Measurements from ENCODE around the gene ATP6V0D1. TPM values are rescaled to one million over a fixed set of nuclear protein-coding genes. Genes with fewer than 3 reads are reported as not detected.
"Not testable (repeated sequence)": the region's sequence is repeated elsewhere in the genome, so short reads cannot be mapped to it uniquely, and the experiment has no call there.

The ATP6V0D1 gene
- total RNA-seq, 1 donor from 2014 or later: 31.8 TPM

DNA sequence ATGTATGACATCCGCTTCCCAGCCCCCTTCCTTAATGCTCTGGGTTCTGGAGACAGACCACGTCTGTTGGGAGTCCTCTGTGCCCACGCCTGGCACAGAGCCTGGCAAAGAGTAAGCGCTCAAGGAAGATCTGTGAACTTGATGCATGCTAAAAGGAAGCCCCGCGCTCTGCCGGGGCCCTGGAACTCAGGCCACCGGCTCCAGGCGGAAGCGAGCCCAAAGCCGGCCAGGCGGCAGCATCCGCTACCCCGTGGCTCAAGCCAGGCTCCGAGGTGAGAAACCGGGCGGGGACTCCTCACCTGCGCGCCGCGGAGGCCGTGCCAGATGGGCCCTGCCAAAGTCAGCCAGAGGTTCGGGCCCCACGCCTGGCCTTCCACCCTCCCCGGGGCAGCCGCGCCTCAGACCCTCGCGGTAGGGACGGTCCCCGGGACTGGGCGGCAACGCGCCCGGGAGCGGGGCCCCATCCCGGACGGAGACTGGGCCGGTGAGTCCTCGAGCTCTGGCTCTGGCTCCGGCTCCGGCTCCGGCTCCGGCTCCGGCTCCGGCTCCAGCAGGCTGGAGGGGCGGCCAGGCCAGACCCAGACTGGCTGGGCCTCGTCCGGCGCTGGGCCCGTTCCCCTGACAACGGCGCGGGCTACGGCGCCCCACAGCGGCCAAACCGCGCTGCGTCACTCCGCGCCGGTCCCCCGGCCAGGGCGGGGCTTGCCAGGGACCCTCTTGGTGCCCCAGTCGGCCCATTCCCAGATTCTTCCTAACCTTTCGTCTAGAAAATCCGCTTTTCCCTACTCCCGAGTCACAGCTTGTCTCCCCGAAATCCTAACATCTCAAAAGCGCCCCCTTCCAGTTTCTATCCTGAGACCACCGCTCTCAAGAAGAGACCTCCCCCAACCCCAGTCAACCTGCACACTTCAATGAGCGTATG is 64.8 kb downstream of the ATP6V0D1 start, which contains the start of gene ZDHHC1:
Gene ZDHHC1, minus strand, starts transcription at position 606 of the 922 bp plus-strand sequence. CDS start 8,702 bp downstream, outside the sequence.
- Mint-ChIP-seq H3K4me1 (peaks cover 10% of the 10 kb centered on the region), H3K27ac (peak within 1 kb of the TSS; percentile 12), H3K27me3 (peaks cover 36% of the 10 kb centered on the region), H3K4me3 (peak within 1 kb of the TSS; percentile 76), H3K36me3 (ENCODE audit: low read depth) (no peaks in the 10 kb centered on the region), H3K9me3 (no peaks in the 10 kb centered on the region)
- DNase-seq: peak; percentile 87
- intact Hi-C loops (cut with micrococcal nuclease): loop anchor here (5.0 kb wide), 1 partner anchor 154 kb away; no protein-coding TSS in a partner anchor

DNA sequence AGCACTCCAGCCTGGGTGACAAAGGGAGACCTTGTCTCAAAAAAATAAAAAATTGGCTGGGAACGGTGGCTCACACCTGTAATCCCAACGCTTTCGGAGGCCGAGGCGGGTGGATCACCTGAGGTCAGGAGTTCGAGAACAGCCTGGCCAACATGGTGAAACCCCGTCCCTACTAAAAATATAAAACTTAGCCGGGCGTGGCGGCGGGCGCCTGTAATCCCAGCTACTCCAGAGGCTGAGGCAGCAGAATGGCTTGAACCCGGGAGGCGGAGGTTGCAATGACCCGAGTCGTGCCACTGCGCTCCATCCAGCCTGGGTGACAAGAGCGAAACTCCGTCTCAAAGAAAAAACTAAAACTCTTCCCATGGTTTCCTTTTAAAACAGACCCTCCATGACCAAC is 65.5 kb downstream of the ATP6V0D1 start:
- H3K4me1 Mint-ChIP-seq: peaks cover 10% of the 10 kb centered on the region
- H3K27ac Mint-ChIP-seq: peak overlapping the region; percentile 12
- not testable (repeated sequence) for DNase-seq; H3K9me3 Mint-ChIP-seq; H3K36me3 Mint-ChIP-seq (ENCODE audit: low read depth)
- peaks cover 36% of the 10 kb centered on the region for H3K27me3 Mint-ChIP-seq
- intact Hi-C loops (cut with micrococcal nuclease): loop anchor here (5.0 kb wide), 1 partner anchor 153 kb away; no protein-coding TSS in a partner anchor
- peak overlapping the region; percentile 60 for H3K4me3 Mint-ChIP-seq

DNA sequence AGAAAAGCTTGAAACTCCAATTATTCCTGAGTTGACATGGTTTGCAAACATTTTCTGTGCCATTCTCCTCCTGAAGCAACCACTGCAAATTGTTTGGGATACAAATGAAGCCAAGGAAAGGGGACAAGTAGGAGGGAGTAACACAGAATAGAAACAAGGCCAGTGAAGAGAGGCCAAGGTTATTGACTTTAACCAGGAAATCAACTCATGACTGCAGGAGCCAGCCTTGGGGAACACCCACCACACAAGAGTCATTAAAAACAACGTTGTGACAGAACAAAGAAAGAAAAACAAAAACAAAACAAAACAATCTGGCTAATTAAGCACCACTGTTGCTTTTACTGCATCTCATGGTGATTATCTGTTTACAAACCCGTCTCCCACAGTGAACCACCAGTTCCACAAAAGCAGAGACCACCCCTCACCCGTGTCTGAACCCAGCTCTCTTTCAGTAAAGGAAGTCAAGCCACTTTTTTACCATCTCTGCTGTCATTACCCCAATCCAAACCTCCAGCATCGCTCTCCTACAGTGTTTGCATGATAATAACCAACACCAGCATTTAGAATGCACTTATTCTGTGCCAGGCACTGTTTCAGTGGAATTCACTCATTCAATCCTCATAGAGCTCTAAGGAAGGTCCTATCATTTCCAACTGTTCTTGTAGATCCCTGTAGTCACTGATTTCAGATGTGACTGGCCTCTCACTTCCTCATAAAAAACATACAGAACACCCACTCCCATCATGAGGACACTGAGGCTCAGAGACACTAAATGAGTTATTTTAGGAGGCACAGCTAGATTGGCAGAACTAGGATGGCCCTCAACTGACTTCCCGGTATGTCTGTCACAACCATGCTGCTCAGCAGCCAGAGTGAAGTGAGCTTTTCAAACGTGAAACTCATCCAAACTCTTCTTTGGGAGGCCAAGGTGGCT is 66.7 kb downstream of the ATP6V0D1 start:
- H3K4me3 Mint-ChIP-seq: no peak overlapping the region
- no peak overlapping the region for H3K27ac Mint-ChIP-seq
- DNase-seq: no peak
- intact Hi-C loops (cut with micrococcal nuclease): no loop called here
- no peaks in the 10 kb centered on the region for H3K36me3 Mint-ChIP-seq (ENCODE audit: low read depth)
- H3K27me3 Mint-ChIP-seq: peaks cover 31% of the 10 kb centered on the region
- H3K4me1 Mint-ChIP-seq: peaks cover 10% of the 10 kb centered on the region
- H3K9me3 Mint-ChIP-seq: no peaks in the 10 kb centered on the region

DNA sequence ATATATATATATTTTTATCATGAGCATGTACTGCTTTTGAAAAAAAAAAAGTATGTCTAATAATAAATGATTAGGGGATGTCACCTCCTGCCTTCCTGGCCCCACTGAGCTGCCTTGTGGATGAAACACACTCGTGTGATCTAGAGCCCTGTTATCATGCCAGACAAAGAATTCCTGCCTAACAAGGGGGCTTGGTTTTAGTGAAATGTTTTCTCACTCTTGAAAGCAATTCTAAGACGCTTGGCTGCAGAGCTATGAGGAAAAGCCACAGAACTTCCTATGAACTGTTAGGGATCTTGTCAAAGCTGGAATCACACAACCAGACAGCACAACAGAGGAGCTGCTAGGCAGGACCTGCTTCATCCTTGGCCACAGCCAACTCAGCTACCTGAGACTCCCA is 68.7 kb downstream of the ATP6V0D1 start:
- Mint-ChIP-seq H3K27ac (no peak overlapping the region), H3K4me1 (peaks cover 10% of the 10 kb centered on the region), H3K4me3 (no peak overlapping the region), H3K9me3 (no peaks in the 10 kb centered on the region), H3K36me3 (ENCODE audit: low read depth) (no peaks in the 10 kb centered on the region), H3K27me3 (peaks cover 22% of the 10 kb centered on the region)
- no peak for DNase-seq
- intact Hi-C loops (cut with micrococcal nuclease): no loop called here

DNA sequence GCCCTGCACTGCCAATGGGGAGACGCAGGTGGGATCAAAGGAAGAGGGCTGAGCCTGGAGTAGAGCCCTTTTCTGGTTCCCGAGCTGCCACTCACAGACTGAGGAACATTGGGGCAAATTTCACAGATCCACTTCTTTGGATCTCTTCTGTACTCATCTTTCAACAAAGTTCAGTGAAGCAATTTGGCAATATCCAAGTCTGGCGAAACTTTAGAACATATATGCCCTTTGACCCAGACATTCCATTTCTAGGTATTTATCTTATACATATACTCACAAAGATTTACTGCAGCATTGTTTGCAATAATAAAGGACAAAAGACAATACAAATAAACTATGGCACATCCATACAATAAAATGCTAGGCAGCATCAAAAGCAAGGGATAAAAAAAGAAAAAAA is 69.6 kb downstream of the ATP6V0D1 start:
- Mint-ChIP-seq H3K4me1 (peaks cover 6% of the 10 kb centered on the region), H3K36me3 (ENCODE audit: low read depth) (no peaks in the 10 kb centered on the region), H3K27me3 (peaks cover 15% of the 10 kb centered on the region), H3K9me3 (no peaks in the 10 kb centered on the region), H3K4me3 (no peak overlapping the region), H3K27ac (no peak overlapping the region)
- DNase-seq: no peak
- intact Hi-C loops (cut with micrococcal nuclease): no loop called here

DNA sequence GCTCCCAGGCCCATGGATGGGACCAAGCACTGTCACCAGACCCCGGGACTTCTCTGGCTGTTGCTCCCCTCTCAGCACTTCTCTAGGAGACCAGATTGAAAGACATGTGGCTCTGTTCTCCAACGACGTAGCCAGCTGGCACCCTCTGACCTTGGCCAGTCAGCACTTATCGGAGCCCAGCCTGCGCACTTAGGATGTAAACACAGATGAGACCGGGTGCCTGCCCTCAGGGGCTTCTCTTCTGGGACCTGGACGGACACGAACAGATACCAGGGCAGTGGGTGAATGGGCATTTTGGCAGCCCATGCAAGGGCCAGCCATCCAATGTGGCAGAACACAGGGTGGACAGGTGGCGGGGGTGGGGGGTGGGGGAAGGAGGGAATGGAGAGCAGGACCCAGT is 71.3 kb downstream of the ATP6V0D1 start:
- peaks cover 2% of the 10 kb centered on the region for H3K4me1 Mint-ChIP-seq
- no peak for DNase-seq
- H3K27ac Mint-ChIP-seq: no peak overlapping the region
- intact Hi-C loops (cut with micrococcal nuclease): no loop called here
- H3K4me3 Mint-ChIP-seq: no peak overlapping the region
- no peaks in the 10 kb centered on the region for H3K36me3 Mint-ChIP-seq (ENCODE audit: low read depth)
- no peaks in the 10 kb centered on the region for H3K9me3 Mint-ChIP-seq
- H3K27me3 Mint-ChIP-seq: peaks cover 11% of the 10 kb centered on the region

DNA sequence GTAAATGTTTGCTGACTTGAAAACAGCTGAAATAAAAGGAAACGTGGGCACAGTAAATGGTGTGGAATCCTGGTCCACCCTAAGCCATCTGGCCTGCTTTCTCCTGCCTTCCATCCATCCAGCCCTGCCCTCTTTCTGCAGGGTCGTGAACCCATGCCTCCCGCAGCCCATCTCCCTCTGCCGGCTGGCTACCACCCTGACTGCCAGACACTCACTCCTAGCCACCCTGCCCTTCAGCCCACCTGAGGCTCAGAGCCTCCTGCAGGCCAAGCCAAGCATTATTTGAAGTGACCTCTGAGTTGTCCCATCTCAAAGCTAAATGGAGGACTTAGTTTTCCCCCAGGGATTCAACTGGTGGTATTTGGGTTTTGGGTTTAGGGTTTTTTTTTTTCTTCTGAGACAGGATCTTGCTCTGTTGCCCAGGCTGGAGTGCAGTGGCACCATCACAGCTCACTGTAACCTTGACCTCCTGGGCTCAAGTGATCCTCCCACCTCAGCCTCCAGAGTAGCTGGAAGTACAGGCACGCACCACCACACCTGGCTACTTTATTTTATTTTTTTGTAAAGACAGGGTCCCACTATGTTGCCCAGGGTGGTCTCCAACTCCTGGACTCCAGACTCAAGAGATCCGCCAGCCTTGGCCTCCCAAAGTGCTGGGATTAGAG is 73.0 kb downstream of the ATP6V0D1 start:
- intact Hi-C loops (cut with micrococcal nuclease): no loop called here
- no peak overlapping the region for H3K27ac Mint-ChIP-seq
- no peak for DNase-seq
- H3K4me3 Mint-ChIP-seq: no peak overlapping the region
- H3K36me3 Mint-ChIP-seq (ENCODE audit: low read depth): no peaks in the 10 kb centered on the region
- H3K4me1 Mint-ChIP-seq: no peaks in the 10 kb centered on the region
- peaks cover 3% of the 10 kb centered on the region for H3K27me3 Mint-ChIP-seq
- H3K9me3 Mint-ChIP-seq: no peaks in the 10 kb centered on the region

DNA sequence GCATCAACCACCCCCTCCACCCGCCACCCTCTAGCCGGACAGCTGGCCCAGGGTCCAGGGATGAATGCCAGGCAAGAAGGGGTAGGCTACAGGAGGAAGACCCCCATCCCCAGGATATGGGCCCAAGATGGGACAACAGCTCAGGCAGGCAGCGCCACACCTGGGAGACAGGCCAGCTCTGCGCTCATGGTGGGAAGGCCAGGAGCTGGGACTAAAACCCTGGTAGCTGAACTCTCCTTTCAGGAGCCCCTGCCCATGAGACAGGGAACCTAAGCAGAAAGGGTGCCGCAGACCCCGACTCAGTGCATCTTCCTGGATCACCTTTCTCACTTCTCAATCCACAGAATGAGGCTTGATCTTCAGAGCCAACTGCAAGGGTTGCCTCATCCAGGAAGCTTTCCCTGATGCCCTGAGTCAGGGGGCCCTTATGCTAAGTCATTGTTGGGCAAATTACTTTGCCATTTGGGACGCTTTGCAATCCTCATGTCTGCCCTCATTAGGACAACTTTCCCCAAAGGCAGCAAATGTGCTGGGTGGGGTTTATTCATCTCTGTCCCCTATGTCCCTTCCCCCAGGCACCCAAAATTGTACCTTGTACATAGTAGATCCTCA is 73.7 kb downstream of the ATP6V0D1 start:
- Mint-ChIP-seq H3K4me3 (no peak overlapping the region), H3K36me3 (ENCODE audit: low read depth) (no peaks in the 10 kb centered on the region), H3K4me1 (no peaks in the 10 kb centered on the region), H3K27me3 (peaks cover 3% of the 10 kb centered on the region), H3K9me3 (no peaks in the 10 kb centered on the region), H3K27ac (no peak overlapping the region)
- intact Hi-C loops (cut with micrococcal nuclease): no loop called here
- no peak for DNase-seq

DNA sequence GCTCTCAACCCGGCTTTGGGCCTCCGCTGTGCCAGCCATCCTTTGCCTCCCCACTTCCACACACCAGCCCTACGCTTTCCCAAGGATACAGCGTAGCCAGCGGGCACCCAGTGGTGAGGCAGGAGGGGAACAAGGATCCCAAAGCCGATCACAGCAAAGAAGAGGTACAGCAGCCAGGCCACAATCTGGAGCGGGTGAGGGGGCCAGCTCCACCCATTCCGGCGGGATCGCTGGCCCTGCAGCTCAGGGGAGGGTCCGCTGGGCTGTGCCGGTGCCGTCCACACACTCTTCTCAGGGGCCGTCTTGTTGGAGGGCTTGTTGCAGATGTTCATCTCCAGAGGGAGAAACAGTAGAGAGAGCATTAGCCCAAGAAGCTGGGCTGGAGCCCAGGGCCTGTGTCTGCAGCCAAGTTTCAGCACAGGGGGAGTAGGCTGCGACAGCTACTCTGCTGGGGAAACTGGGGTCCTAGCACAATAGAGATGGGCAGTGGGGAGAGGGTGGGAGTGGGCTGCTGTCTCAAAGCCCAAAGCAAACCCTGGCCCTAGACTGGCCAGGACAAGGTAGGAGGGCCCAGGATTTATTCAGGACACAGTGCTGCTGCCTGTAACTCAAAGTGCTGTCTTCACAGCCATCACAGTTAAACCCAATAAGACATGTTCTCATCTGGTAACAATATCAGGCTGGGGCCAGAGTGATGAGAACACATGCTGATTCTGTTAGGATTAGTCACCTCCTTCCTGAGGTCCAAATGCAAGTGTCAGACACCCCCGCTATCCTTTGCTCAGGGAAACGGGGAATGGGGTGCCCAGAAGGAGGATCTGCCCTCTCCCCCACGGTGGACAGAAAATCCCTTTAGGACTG is 74.6 kb downstream of the ATP6V0D1 start:
- Mint-ChIP-seq H3K4me1 (no peaks in the 10 kb centered on the region), H3K27me3 (peaks cover 5% of the 10 kb centered on the region), H3K36me3 (ENCODE audit: low read depth) (no peaks in the 10 kb centered on the region), H3K27ac (no peak overlapping the region), H3K9me3 (no peaks in the 10 kb centered on the region), H3K4me3 (no peak overlapping the region)
- intact Hi-C loops (cut with micrococcal nuclease): no loop called here
- DNase-seq: no peak

DNA sequence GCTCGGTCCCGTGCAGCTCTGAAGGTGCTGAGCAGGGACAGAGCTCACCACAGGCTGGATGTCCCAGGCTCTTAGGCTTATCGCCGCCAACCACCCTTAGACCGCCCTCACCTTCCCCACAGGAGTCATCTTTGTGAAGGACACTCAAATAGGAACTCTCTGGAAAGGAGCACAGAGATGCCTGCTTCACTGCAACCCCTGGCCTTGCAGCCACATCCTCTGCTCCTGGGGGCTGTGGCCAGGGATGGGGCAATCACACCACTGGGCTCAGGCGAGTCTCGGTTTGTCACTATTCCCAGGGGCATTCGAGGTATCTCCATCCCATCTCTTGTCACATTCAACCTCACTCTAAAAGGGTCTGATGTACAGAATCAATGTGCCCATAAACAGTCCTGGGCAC is 75.6 kb downstream of the ATP6V0D1 start:
- Mint-ChIP-seq H3K4me3 (no peak overlapping the region), H3K9me3 (no peaks in the 10 kb centered on the region), H3K36me3 (ENCODE audit: low read depth) (no peaks in the 10 kb centered on the region), H3K27ac (no peak overlapping the region), H3K27me3 (peaks cover 7% of the 10 kb centered on the region), H3K4me1 (no peaks in the 10 kb centered on the region)
- DNase-seq: no peak
- intact Hi-C loops (cut with micrococcal nuclease): no loop called here

DNA sequence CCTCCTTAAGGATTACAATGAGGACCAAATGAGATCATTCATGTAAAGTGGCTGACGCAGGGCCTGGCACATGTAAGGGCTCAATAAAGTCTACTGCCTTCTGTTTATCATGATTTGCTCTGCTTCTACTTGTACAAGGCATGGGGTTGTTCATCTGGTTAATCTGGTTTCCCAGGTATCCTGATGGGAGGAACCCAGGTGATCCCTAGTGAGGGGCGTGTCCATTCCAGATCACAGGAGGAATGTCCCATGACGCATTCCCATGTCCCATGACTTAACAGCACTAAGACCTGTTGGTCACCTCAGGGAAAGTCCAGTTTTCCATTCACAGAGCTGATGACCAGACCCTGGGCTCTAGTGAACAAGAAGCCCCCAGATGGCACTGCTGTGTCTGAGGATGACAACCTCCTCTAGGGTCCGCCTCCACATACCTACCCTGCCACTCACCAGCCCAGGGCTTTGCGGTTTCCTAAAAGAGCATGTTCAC is 76.2 kb downstream of the ATP6V0D1 start:
- peaks cover 7% of the 10 kb centered on the region for H3K27me3 Mint-ChIP-seq
- no peaks in the 10 kb centered on the region for H3K9me3 Mint-ChIP-seq
- H3K4me3 Mint-ChIP-seq: no peak overlapping the region
- no peak overlapping the region for H3K27ac Mint-ChIP-seq
- intact Hi-C loops (cut with micrococcal nuclease): no loop called here
- no peak for DNase-seq
- H3K36me3 Mint-ChIP-seq (ENCODE audit: low read depth): no peaks in the 10 kb centered on the region
- H3K4me1 Mint-ChIP-seq: no peaks in the 10 kb centered on the region

DNA sequence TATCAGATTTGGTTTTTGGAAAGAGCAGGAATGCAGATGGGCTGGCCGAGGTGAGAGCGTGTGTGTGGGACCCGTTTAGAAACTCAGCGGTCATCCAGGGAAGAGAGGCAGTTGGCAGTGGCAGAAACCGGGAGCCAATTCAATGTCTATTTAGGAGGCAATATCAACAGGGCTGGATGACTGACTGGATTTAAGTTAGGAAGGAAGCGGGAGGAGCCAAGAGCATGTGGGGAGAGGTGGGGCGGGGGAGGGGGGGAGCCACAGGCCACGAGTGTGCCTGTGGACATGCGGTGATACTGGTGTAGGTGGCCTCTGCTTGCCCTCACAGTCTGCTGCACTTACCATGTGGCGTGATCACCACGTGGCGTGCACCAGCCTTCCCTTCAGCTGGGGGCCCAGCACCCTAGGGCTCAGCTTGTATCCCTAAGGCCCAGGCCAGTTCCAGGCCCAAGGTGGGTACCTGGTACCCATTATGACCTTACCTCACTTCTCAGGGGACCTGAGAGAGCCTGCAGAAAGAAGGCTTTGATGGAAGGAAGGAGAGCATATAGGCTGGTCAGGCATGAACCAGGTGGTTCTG is 76.9 kb downstream of the ATP6V0D1 start:
- Mint-ChIP-seq H3K36me3 (ENCODE audit: low read depth) (no peaks in the 10 kb centered on the region), H3K9me3 (no peaks in the 10 kb centered on the region), H3K27me3 (peaks cover 7% of the 10 kb centered on the region), H3K4me3 (no peak overlapping the region), H3K4me1 (no peaks in the 10 kb centered on the region), H3K27ac (no peak overlapping the region)
- intact Hi-C loops (cut with micrococcal nuclease): no loop called here
- DNase-seq: no peak
